ENCODE results near the gene ANKRD16.
"Not testable (repeated sequence)": the region's sequence is repeated elsewhere in the genome, so short reads cannot be mapped to it uniquely, and the experiment has no call there.

The ANKRD16 gene

GRCh38 chr10:5831446-5831782 is 58.3 kb downstream of the ANKRD16 start:
- no peak for DNase-seq

- no peak for DNase-seq
These were observed 58.9 kb downstream of the ANKRD16 start for GRCh38 chr10:5830629-5831445.

GRCh38 chr10:5829267-5829666 is 60.4 kb downstream of the ANKRD16 start:
- no peak for DNase-seq

GRCh38 chr10:5828725-5829124 is 61.0 kb downstream of the ANKRD16 start:
- no peak for DNase-seq

GRCh38 chr10:5827841-5828240 is 61.9 kb downstream of the ANKRD16 start:
- DNase-seq: no peak

GRCh38 chr10:5826511-5826910 is 63.2 kb downstream of the ANKRD16 start:
- DNase-seq: not testable (repeated sequence)

GRCh38 chr10:5818894-5819293 is 70.8 kb downstream of the ANKRD16 start:
- DNase-seq: no peak

GRCh38 chr10:5818048-5818331 is 71.7 kb downstream of the ANKRD16 start:
- no peak for DNase-seq

- DNase-seq: no peak
These were observed 72.2 kb downstream of the ANKRD16 start for GRCh38 chr10:5817322-5818047.

GRCh38 chr10:5816170-5816569 is 73.5 kb downstream of the ANKRD16 start:
- no peak for DNase-seq

GRCh38 chr10:5814110-5815107 is 75.3 kb downstream of the ANKRD16 start:
- no peak for DNase-seq

GRCh38 chr10:5813341-5814109 is 76.2 kb downstream of the ANKRD16 start, which contains the start of gene GDI2:
Gene GDI2 (minus strand): TSS chr10:5813434. CDS start chr10:5813258, 176 bp downstream.
- DNase-seq: peak; percentile 94

GRCh38 chr10:5813091-5813340 is 76.7 kb downstream of the ANKRD16 start:
- DNase-seq: no peak

GRCh38 chr10:5812283-5813090 is 77.2 kb downstream of the ANKRD16 start:
- peak; percentile 29 for DNase-seq

All from stimulated activated CD4-positive, alpha-beta T cell treated with anti-CD3 and anti-CD28 coated beads, Interleukin-12 subunit alpha, Interleukin-12 subunit beta, amount 100 ng/mL, for 4 hours (primary cell).